SHP77 (cell line): ENCODE results near the gene SLC28A3.

ENCODE experiments used
- DNase-seq, 2 experiments: peaks; one replicate each; lab custom pipeline; 2025; lab: John Stamatoyannopoulos, UW

The SLC28A3 gene

DNA sequence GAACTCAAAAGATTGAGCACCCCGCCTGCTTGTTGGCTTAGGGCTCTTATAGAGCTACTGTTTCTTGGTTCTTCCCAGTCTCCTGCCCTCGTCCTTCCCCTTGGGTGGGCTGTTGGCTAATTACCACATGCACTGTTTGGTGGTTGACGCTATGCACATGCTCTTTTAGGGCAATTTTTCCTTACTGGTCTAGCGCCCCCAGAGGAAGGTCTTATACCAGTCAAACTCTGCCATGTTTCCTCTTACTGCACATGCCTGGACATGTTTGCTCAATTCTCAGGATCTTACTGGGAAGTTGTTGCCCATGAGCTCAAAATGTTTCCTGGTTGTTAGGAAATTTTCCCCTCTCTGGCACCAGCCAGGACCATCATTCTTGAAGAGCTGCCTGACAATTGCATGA lies 101.9 kb downstream of the SLC28A3 start:
- DNase-seq: no peak

DNA sequence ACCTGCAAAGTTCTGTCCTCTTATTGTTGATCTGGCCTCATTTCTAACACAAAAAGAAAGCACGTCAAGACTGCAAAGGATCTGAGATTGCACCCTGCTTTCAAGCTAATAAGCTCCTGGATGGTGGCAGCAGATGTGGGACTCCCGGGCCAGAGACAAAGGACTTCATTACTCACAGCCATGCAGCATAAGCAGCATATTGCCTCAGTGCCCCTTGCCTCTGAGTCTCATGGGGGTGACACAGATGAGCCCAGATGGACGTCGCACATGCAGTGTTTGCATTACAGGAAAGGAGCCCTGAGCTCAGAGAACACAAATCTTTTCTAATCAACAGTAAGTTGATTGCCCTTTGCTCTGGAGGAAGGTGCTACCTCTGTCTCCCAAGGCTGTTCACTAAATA lies 105.0 kb downstream of the SLC28A3 start:
- no peak for DNase-seq

- no peak for DNase-seq
These were observed 110.0 kb downstream of the SLC28A3 start for GRCh38 chr9:84230355-84231145.

DNA sequence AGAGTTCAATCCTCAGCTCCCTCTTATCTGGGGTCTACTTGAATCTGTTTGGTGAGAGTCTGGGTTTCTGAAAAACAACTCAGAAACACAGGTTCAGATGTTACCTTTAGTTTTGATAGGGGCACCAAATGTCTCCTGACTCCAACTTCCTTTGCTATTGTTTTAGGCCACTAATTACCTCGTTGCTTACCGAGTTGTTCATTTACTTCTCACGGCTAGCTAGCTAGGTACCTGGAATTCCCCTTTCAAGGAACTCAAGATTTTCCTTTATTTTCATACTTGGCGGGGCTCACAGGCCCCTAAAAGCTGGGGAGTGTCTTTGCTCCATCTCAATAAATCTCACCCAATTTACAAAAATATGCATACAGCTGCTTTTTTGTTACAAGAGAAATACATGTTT lies 111.4 kb downstream of the SLC28A3 start:
- no peak for DNase-seq

DNA sequence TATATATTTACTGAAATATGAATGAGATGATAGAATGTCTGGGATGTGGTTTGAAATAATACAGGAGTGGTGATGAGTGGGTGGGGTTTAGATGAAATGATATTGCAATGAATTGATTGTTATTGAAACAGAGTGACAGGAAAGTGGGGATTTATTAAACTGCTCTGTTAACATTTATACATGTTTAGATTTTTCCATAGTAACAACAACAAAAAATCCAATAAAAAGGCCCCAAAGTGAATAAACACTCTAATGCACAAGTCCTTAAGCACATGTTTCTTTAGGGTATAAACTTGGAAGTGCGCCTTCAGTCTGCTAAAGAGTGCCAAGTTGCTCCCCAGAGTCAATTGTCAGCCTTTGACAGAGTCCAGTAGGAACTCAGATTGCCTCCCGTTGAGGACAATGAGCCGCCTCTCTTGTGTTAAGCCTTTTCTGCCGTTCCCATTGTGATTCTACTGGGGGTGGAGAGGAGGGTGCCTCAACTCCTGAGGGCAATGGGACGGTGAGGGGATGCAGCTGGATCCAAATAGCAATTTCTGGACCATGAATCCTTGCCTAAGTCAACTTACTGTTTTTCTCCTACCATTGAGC lies 112.3 kb downstream of the SLC28A3 start:
- DNase-seq: no peak

GRCh38 chr9:84226126-84226525 lies 114.4 kb downstream of the SLC28A3 start:
- DNase-seq: no peak
